GM04503 (cell line): ENCODE data around the gene ZNF722.
"Not testable (repeated sequence)": the region's sequence is repeated elsewhere in the genome, so short reads cannot be mapped to it uniquely, and the experiment has no call there.

ENCODE experiments used
- DNase-seq: peaks from one replicate; pipeline ENCODE4 v3.0.0-alpha.2; 2012; ENCODE audit warnings: low read depth

ZNF722 gene

DNA sequence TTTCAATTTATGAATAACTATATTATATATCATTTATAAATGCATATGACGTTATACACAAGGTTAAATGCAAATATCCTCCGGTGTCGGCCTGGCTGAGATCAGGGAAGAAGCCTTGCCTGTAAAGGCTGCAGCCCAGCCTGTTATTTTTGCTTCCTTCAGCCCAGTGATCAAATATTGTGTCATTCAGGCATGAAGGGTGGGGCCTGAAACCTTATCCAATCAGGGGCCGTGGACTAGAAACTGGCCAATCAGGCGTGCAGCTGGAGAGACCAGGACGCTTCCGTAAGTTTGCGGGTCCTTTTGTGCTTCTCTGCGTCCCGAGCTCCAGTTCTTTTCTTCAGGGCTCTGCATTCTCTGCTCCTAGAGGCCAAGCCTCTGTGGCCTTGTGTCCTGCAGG is at the start of gene ZNF722:
Gene ZNF722 (plus strand): TSS at position 301 of the 400 bp plus-strand sequence. CDS start 113 bp downstream, outside the sequence.
- DNase-seq, result no peak

DNA sequence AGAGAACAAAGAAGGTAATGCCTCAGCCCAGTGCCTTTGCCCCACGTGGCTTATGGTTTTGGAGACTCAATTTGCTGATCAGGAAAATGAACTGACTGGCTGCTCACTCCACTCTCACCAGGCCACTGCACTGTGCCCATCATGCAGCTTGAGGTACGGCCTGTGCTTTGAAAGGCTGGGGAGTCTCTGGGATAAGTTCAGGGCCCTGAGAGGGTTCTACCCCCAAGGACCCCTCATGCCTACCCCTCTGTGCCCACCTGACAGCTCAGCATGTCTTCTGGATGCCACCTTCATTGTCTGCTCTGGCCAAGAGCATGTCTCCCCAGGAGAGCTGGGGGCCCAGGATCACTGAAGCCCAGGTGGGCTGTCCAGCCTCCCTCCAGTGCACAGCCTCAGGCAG is 45.5 kb upstream of the ZNF722 start:
- no peak for DNase-seq

DNA sequence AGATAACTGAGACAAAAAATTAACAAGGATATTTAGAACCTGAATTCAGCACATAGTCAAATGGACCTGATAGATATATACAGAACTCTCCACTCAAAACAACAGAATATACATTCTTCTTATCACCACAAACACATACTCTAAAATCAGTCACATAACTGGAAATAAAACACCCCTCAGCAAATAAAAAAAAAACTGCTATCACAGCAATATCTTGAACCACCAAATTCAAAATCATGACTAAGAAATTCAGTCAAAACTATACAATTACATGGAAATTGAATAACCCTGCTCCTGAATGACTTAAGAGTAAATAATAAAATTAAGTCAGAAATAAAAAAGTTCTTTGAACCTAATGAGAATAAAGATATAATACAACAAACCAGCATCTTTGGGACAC is 30.0 kb upstream of the ZNF722 start:
- no peak for DNase-seq

DNA sequence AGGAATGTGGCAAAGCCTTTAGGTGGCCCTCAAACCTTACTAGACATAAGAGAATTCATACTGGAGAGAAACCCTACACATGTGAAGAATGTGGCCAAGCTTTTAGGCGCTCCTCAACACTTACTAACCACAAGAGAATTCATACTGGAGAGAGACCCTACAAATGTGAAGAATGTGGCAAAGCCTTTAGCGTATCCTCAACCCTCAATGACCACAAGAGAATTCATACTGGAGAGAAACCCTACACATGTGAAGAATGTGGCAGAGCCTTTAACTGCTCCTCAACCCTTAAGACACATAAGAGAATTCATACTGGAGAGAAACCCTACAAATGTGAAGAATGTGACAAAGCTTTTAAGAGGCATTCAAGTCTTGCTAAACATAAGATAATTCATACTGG is 16.8 kb downstream of the ZNF722 start:
- DNase-seq, result not testable (repeated sequence)

DNA sequence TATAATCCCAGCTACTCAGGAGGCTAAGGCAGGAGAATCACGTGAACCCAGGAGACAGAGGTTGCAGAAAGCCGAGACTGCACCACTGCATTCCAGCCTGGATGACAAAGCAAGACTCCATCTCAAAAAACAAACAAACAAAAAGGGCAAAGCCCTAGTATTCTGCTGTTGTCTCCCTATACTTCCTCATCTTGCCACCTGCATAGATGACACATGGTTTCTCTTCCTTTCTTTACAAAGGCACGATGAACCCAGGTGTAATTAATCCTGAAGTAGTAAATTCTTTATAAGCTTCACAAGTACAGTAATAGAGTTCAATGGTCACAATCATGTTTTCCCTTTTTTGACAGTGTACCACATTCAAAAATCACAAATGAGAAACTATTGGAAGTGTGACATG is 36.7 kb downstream of the ZNF722 start:
- DNase-seq, result no peak

DNA sequence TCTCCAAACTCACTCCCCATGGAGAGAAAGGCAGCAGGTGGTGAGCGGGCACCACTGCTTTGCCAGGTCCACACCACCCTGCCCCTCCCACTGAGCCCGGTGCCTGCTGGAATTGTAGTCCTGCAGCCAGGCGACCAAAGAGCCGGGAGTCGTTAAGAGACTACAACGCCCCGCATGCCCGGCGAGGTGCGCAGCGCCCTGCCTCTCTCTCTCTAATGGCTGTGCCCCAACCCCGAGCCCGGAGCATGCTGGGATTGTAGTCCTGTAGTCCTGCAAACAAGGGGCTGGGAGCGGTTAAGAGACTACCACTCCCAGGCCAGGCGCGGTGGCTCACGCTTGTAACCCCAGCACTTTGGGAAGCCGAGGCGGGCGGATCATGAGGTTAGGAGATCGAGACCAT is 38.4 kb downstream of the ZNF722 start:
- DNase-seq, result no peak

DNA sequence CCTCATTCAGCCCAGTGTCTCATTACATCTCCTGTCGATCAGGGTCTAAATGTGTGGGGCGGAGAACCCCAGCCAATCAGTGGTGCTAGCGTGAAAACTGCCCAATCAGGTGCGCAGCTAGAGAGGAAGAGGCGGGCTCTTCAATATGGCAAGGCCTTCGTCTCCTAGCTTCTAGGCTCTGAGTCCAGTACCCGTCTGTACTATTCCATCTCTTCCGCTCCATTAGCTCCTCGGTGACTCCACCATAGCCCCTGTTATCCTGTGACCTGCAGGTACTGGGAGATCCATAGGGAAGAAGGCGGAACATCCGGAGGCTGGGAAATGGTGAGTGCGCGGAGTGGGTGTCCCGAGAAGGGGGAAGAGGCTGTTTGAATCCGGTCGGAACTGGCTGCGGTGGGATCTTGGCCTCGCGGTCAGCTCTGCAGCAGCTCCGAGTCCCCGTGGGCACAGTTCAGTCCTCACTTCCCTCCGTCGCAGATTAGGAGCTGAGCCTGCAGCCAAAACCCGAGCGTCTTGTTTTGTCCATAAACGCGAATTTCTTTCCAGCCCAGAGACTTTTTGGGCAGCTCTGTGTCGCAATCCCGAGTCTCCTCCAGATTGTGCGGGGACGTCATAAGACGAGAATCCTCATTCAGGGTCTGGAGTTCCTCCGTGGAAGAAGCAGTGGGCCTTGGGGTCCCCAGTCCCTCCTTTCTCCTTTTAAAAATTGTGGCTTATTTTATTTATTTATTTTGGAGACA is 46.8 kb downstream of the ZNF722 start, which contains the start of gene ZNF727:
Gene ZNF727 (plus strand): TSS at position 134 of the 740 bp plus-strand sequence. CDS start 188 bp downstream, at position 322.
- DNase-seq, result no peak

DNA sequence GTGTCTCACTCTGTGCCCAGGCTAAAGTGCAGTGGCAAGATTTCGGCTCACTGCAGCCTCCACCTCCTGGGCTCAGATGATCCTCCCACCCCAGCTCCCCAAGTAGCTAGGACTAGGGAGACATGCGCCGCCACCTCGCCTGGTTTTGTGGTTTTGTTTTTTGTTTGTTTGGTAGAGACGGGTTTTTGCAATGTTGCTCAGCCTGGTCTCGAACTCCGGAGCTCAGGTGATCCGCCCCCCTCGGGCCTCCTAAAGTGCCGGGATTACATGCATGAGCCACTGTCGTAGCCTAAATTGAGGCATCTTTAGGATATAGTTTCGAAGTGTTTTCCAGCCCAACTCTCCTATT is 47.4 kb downstream of the ZNF722 start:
- no peak for DNase-seq
